HepG2 (cell line): ENCODE data around the gene PSMA7. TPM values are rescaled to one million over a fixed set of nuclear protein-coding genes. Genes with fewer than 3 reads are reported as not detected.
A peak's percentile ranks its signal among the peaks of the same experiment; 100 is the strongest.

Experiments used
- CEBPZ ChIP-seq: IDR thresholded peaks from 2 replicates; pipeline ENCODE4 v1.6.1; 2012; ENCODE audit warnings: low read length, improper control_type of control experiment
- CHCHD3 ChIP-seq: sonication (generic); formaldehyde crosslinking; IDR thresholded peaks from 2 replicates; pipeline ENCODE4 v1.8.0; 2022; ENCODE audit warnings: mild to moderate bottlenecking, missing genetic modification reagents, moderate library complexity
- CHD4 ChIP-seq: fragments of 200-600 bp; sonication (generic); IDR thresholded peaks from 2 replicates; pipeline ENCODE4 v1.7.0; 2017; ENCODE audit warnings: mild to moderate bottlenecking, low read length, borderline replicate concordance
- ISL2 ChIP-seq: sonication (generic); formaldehyde crosslinking; IDR thresholded peaks from 2 replicates; pipeline ENCODE4 v1.5.0; 2020; ENCODE audit warnings: missing genetic modification reagents
- KDM5A ChIP-seq: fragments of 200-600 bp; sonication (generic); IDR thresholded peaks from 2 replicates; pipeline ENCODE4 v1.7.0; 2018; ENCODE audit warnings: antibody characterized with exemption, mild to moderate bottlenecking, low read length, borderline replicate concordance
- KMT2B ChIP-seq: IDR thresholded peaks from 2 replicates; pipeline ENCODE4 v1.6.1; 2016; ENCODE audit warnings: missing genetic modification reagents, missing compliant biosample characterization
- MAFG ChIP-seq: sonication (generic); formaldehyde crosslinking; IDR thresholded peaks from 2 replicates; pipeline ENCODE4 v1.5.1; 2020; ENCODE audit warnings: mild to moderate bottlenecking, missing genetic modification reagents
- NFE2L2 ChIP-seq: fragments of 150-350 bp; IDR thresholded peaks from 2 replicates; pipeline ENCODE4 v1.6.1; 2014; ENCODE audit warnings: low read length
- PREB ChIP-seq: sonication (generic); formaldehyde crosslinking; IDR thresholded peaks from 2 replicates; pipeline ENCODE4 v1.4.0; 2020; ENCODE audit warnings: missing genetic modification reagents
- SOX5 ChIP-seq: IDR thresholded peaks from 2 replicates; pipeline ENCODE4 v1.6.1; 2016; ENCODE audit warnings: borderline replicate concordance
- TBX2 ChIP-seq: sonication (generic); formaldehyde crosslinking; IDR thresholded peaks from 2 replicates; pipeline ENCODE4 v1.5.0; 2020; ENCODE audit warnings: missing genetic modification reagents, mild to moderate bottlenecking, borderline replicate concordance
- TRAFD1 ChIP-seq: sonication (generic); formaldehyde crosslinking; IDR thresholded peaks from 2 replicates; pipeline ENCODE4 v1.5.1; 2020; ENCODE audit warnings: missing genetic modification reagents, mild to moderate bottlenecking, borderline replicate concordance
- WIZ ChIP-seq: sonication (generic); formaldehyde crosslinking; IDR thresholded peaks from 2 replicates; pipeline ENCODE4 v1.5.1; 2020; ENCODE audit warnings: mild to moderate bottlenecking, missing genetic modification reagents
- YEATS2 ChIP-seq: sonication (generic); formaldehyde crosslinking; IDR thresholded peaks from 2 replicates; pipeline ENCODE4 v1.4.0; 2020; ENCODE audit warnings: missing genetic modification reagents, borderline replicate concordance
- ZBTB14 ChIP-seq: sonication (generic); formaldehyde crosslinking; IDR thresholded peaks from 2 replicates; pipeline ENCODE4 v1.4.0; 2020; ENCODE audit warnings: missing genetic modification reagents
- ZFP36L2 ChIP-seq: sonication (generic); formaldehyde crosslinking; IDR thresholded peaks from 2 replicates; pipeline ENCODE4 v1.4.0; 2020; ENCODE audit warnings: missing genetic modification reagents
- ZFYVE20 ChIP-seq: sonication (generic); formaldehyde crosslinking; IDR thresholded peaks from 2 replicates; pipeline ENCODE4 v1.8.0; 2023; ENCODE audit warnings: low read depth, mild to moderate bottlenecking, moderate library complexity, missing genetic modification reagents, borderline replicate concordance
- ZNF282 ChIP-seq: fragments of 450-650 bp; IDR thresholded peaks from 2 replicates; pipeline ENCODE4 v1.6.1; 2018; ENCODE audit not compliant: partially characterized antibody
- ZNF781 ChIP-seq: sonication (generic); formaldehyde crosslinking; IDR thresholded peaks from 2 replicates; pipeline ENCODE4 v1.5.1; 2020; ENCODE audit warnings: borderline replicate concordance, mild to moderate bottlenecking, missing genetic modification reagents; ENCODE audit errors: not compliant biosample characterization
- polyA plus RNA-seq, 8 experiments: library from polyadenylated mRNA; depleted of rRNA in 3 of 8; stranded (reverse) in 7 of 8; unstranded in 1 of 8; fragments of >200 nt; fragmentation: Illumina TruSeq in 4 of 8; extraction: Trizol in 4 of 8; gene quantifications; 2 replicates each; pipeline versions ENCODE4 v1.2.1 to v1.2.3, GENCODE V29; 2011 to 2016; ENCODE audit warnings: low read depth in 4 of 8, missing spikeins in 1 of 8, mixed read lengths in 1 of 8; ENCODE audit not compliant: insufficient read depth in 1 of 8
- total RNA-seq, 5 experiments: library from RNA; depleted of rRNA; stranded (reverse); fragments of >200 nt; fragmentation: Illumina TruSeq; extraction: Trizol; gene quantifications; 2 replicates each; pipeline ENCODE4 v1.2.3, GENCODE V29; 2016; ENCODE audit warnings: low read depth in 1 of 5

Gene PSMA7
- total and polyA plus RNA-seq, 2 of the 13 experiments (the other 11 are each of a cell fraction or from before 2014, with no cell fraction given) = 531 to 631 TPM

- TF ChIP-seq ZNF781 (peak; percentile 41), WIZ (CRISPR knock-in tag) (no peak), CEBPZ (no peak), NFE2L2 (no peak), MAFG (CRISPR knock-in tag) (no peak), KDM5A (no peak; the same call in 1 of the 2 replicates), CHD4 (no peak), ZFP36L2 (CRISPR knock-in tag) (no peak), ZNF282 (no peak), YEATS2 (no peak), ISL2 (CRISPR knock-in tag) (no peak), CHCHD3 (CRISPR knock-in tag) (no peak), TRAFD1 (CRISPR knock-in tag) (0 out of 2 replicates have a peak, but pooled peaks have one; percentile 33), ZBTB14 (CRISPR knock-in tag) (peak; percentile 40; the same call in 1 of the 2 replicates), TBX2 (peak; percentile 60), KMT2B (CRISPR knock-in tag) (no peak), ZFYVE20 (CRISPR knock-in tag) (no peak), PREB (no peak), SOX5 (CRISPR knock-in tag) (no peak)
Observed at GRCh38 chr20:62141397-62142251, 1.6 kb downstream of the PSMA7 start (continued).
